Parathyroid adenoma (tissue), 2 donors: Measurements from ENCODE around the gene PRPF38B.

Source experiments
- H2AFZ ChIP-seq: fragments of 300-600 bp; sonication (generic); one replicate; pipeline ENCODE4 v1.7.0; 2017; ENCODE audit warnings: antibody characterized with exemption, mild to moderate bottlenecking
- H3K27ac ChIP-seq: fragments of 300-600 bp; sonication (generic); one replicate; pipeline ENCODE4 v1.7.0; 2017
- H3K27me3 ChIP-seq: fragments of 300-600 bp; sonication (generic); one replicate; pipeline ENCODE4 v1.7.0; 2017; ENCODE audit warnings: low read length; ENCODE audit not compliant: control insufficient read depth, insufficient read depth
- H3K36me3 ChIP-seq: fragments of 300-600 bp; sonication (generic); one replicate; pipeline ENCODE4 v1.7.0; 2017; ENCODE audit warnings: low read length; ENCODE audit not compliant: control insufficient read depth, insufficient read depth
- H3K4me1 ChIP-seq: fragments of 300-600 bp; sonication (generic); one replicate; pipeline ENCODE4 v1.7.0; 2017; ENCODE audit warnings: control low read depth
- H3K4me2 ChIP-seq: fragments of 300-600 bp; sonication (generic); one replicate; pipeline ENCODE4 v1.7.0; 2017; ENCODE audit warnings: low read length
- H3K4me3 ChIP-seq: fragments of 300-600 bp; sonication (generic); one replicate; pipeline ENCODE4 v1.7.0; 2017; ENCODE audit warnings: low read depth, low read length
- H3K79me2 ChIP-seq: fragments of 300-600 bp; sonication (generic); one replicate; pipeline ENCODE4 v1.7.0; 2017; ENCODE audit warnings: control low read depth
- H3K9ac ChIP-seq: fragments of 300-600 bp; sonication (generic); one replicate; pipeline ENCODE4 v1.7.0; 2017; ENCODE audit warnings: mild to moderate bottlenecking
- H3K9me3 ChIP-seq: fragments of 300-600 bp; sonication (generic); one replicate; pipeline ENCODE4 v1.7.0; 2017; ENCODE audit warnings: low read length; ENCODE audit not compliant: control insufficient read depth
- CTCF ChIP-seq: fragments of 300-600 bp; sonication (generic); IDR thresholded peaks from one replicate; pipeline ENCODE4 v1.7.0; 2017; ENCODE audit warnings: antibody characterized with exemption, mild to moderate bottlenecking
- donor health status: primary hyperparathyroidism.

PRPF38B gene

DNA sequence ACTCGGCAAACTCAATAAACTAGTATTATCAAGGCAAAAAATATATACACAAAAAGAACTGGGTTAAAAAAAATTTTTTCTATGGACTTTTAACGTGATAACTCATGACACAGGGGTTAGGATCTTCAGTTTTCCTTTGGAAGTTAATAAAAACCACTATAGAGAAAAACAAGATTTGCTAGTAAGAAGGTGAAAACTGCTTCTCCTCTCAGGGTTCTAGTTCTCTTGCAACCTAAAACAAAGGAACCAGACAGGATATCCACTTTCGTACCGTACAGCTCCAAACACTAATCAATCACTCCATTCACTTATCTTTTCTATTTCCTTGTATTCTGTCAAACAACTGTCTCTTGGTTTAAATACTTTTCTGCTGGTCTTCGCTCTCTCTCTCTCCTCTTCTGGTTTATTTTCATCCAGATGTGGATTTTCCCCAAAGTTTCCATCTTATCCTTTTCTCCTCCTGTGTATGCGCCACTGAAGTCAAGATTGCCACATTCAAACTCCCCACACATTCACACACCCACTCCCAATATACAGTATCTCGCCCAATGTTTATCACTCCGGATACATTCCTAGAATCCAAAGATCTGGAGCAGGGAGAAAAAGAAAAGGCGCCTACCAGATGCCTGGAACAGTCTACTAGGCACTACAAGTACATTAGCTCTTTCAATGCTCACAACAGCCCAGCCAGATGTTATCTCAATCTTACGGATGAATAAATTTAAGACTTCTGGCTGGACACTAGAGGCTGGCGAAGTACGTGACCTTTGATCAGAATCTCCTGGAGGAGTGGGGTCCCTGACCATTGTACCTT lies 775 bp upstream of the PRPF38B start:
- Histone ChIP-seq H3K27ac (peak overlapping the region; percentile 91), H3K4me2 (peak overlapping the region; percentile 85), H3K36me3 (no peaks in the 10 kb centered on the region), H3K9ac (no peak overlapping the region), H3K79me2 (peaks cover 7% of the 10 kb centered on the region), H2AFZ (peak overlapping the region; percentile 80), H3K27me3 (no peaks in the 10 kb centered on the region), H3K9me3 (no peaks in the 10 kb centered on the region), H3K4me3 (peak overlapping the region; percentile 97), H3K4me1 (no peaks in the 10 kb centered on the region)
- no peak for TF ChIP-seq CTCF

- Histone ChIP-seq H3K27ac (peak overlapping the region; percentile 91), H3K9me3 (no peaks in the 10 kb centered on the region), H3K36me3 (no peaks in the 10 kb centered on the region), H2AFZ (peak overlapping the region; percentile 80), H3K4me2 (peak overlapping the region; percentile 85), H3K79me2 (peaks cover 7% of the 10 kb centered on the region), H3K9ac (peak overlapping the region; percentile 74), H3K4me3 (peak overlapping the region; percentile 97), H3K4me1 (no peaks in the 10 kb centered on the region), H3K27me3 (no peaks in the 10 kb centered on the region)
- no peak for TF ChIP-seq CTCF
Measured at GRCh38 chr1:108692724-108693655, 880 bp downstream of the PRPF38B start.

GRCh38 chr1:108695535-108695934 lies 3.4 kb downstream of the PRPF38B start:
- no peak overlapping the region for H3K4me3 ChIP-seq
- no peaks in the 10 kb centered on the region for H3K36me3 ChIP-seq

More at GRCh38 chr1:108695535-108695934, 3.4 kb downstream of the PRPF38B start:
- TF ChIP-seq CTCF, result no peak
- Histone ChIP-seq H3K27me3 (no peaks in the 10 kb centered on the region), H3K9ac (no peak overlapping the region), H3K9me3 (no peaks in the 10 kb centered on the region), H3K27ac (no peak overlapping the region), H2AFZ (no peak overlapping the region), H3K4me2 (no peak overlapping the region), H3K79me2 (peaks cover 7% of the 10 kb centered on the region), H3K4me1 (no peaks in the 10 kb centered on the region)
